ACC112 (cell line): Measurements from ENCODE around the gene AKAIN1.

Experiments
- H2AFZ ChIP-seq: fragments of 200-600 bp; sonication (generic); one replicate; pipeline ENCODE4 v1.6.0; 2017; ENCODE audit warnings: antibody characterized with exemption, low read length; ENCODE audit not compliant: unreplicated experiment
- H3K27ac ChIP-seq: fragments of 200-600 bp; sonication (generic); 2 replicates; pipeline ENCODE4 v1.5.1; 2014; ENCODE audit warnings: low read depth, mild to moderate bottlenecking, antibody characterized with exemption, low read length, moderate library complexity
- H3K27me3 ChIP-seq: fragments of 200-600 bp; sonication (generic); 2 replicates; pipeline ENCODE4 v1.6.1; 2014; ENCODE audit warnings: mild to moderate bottlenecking, antibody characterized with exemption, low read length, moderate library complexity, mixed read lengths; ENCODE audit not compliant: insufficient read depth
- H3K36me3 ChIP-seq: fragments of 200-600 bp; sonication (generic); 2 replicates; pipeline ENCODE4 v1.6.1; 2016; ENCODE audit warnings: mild to moderate bottlenecking, antibody characterized with exemption, low read length, moderate library complexity, mixed read lengths; ENCODE audit not compliant: insufficient read depth
- H3K4me1 ChIP-seq: fragments of 200-600 bp; sonication (generic); one replicate; pipeline ENCODE4 v1.6.1; 2016; ENCODE audit warnings: low read length, mixed read lengths; ENCODE audit not compliant: insufficient read depth, unreplicated experiment, control insufficient read depth
- H3K4me3 ChIP-seq: fragments of 200-600 bp; sonication (generic); 2 replicates; pipeline ENCODE4 v1.5.1; 2014; ENCODE audit warnings: mild to moderate bottlenecking, low read depth, low read length
- H3K79me2 ChIP-seq: fragments of 200-600 bp; sonication (generic); one replicate; pipeline ENCODE4 v1.6.0; 2016; ENCODE audit warnings: low read length; ENCODE audit not compliant: control insufficient read depth, unreplicated experiment, insufficient read depth

AKAIN1 gene

DNA sequence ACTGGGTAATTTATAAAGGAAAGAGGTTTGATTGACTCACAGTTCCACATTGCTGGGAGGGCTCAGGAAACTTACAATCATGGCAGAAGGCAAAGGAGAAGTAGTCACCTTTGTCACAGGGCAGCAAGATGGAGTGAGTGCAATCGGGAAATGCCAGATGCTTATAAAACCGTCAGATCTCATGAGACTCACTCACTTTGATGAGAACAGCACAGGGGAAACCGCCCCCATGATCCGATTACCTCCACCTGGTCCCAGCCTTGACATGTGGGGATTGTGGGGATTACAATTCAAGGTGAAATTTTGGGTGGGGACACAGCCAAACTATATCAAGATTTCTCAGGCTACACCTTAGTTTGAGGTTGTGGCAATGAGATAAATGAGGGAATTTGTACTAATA is 54.9 kb downstream of the AKAIN1 start:
- no peak overlapping the region for H3K27ac ChIP-seq
- no peaks in the 10 kb centered on the region for H3K79me2 ChIP-seq
- H3K4me1 ChIP-seq = no peaks in the 10 kb centered on the region
- no peaks in the 10 kb centered on the region for H3K27me3 ChIP-seq
- no peak overlapping the region for H3K4me3 ChIP-seq
- H2AFZ ChIP-seq = no peak overlapping the region
- no peaks in the 10 kb centered on the region for H3K36me3 ChIP-seq

DNA sequence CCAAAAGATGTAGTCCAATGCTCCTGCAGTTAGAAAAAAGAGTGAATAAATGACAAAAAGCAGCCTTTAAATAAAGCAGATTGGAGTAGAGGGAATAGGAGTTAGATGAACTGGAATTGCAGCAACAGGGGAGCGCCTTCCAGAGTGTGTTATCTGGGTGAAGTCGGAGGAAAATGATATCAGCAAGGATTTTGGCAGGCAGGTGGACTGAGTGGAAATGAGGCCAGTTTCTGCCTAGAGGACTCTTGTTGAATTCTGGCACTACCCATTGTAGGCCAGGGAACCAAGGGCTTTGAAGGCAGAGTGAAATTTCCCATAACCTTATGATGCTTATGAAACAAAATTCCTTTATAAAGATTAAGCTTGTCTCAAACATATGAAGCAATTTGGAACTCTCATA is 59.8 kb downstream of the AKAIN1 start:
- Histone ChIP-seq H3K79me2 (no peaks in the 10 kb centered on the region), H3K4me1 (no peaks in the 10 kb centered on the region), H3K27ac (no peak overlapping the region), H3K27me3 (no peaks in the 10 kb centered on the region), H3K4me3 (no peak overlapping the region), H2AFZ (no peak overlapping the region), H3K36me3 (no peaks in the 10 kb centered on the region)

GRCh38 chr18:5132987-5133386 is 64.1 kb downstream of the AKAIN1 start:
- H3K4me1 ChIP-seq = no peaks in the 10 kb centered on the region
- H2AFZ ChIP-seq = no peak overlapping the region
- no peaks in the 10 kb centered on the region for H3K36me3 ChIP-seq
- no peaks in the 10 kb centered on the region for H3K27me3 ChIP-seq
- H3K27ac ChIP-seq = no peak overlapping the region
- no peak overlapping the region for H3K4me3 ChIP-seq
- H3K79me2 ChIP-seq = no peaks in the 10 kb centered on the region

- Histone ChIP-seq H2AFZ (no peak overlapping the region), H3K4me3 (no peak overlapping the region), H3K79me2 (no peaks in the 10 kb centered on the region), H3K4me1 (no peaks in the 10 kb centered on the region), H3K36me3 (no peaks in the 10 kb centered on the region), H3K27me3 (no peaks in the 10 kb centered on the region), H3K27ac (no peak overlapping the region)
Measured at GRCh38 chr18:5122272-5122671, 74.8 kb downstream of the AKAIN1 start.

DNA sequence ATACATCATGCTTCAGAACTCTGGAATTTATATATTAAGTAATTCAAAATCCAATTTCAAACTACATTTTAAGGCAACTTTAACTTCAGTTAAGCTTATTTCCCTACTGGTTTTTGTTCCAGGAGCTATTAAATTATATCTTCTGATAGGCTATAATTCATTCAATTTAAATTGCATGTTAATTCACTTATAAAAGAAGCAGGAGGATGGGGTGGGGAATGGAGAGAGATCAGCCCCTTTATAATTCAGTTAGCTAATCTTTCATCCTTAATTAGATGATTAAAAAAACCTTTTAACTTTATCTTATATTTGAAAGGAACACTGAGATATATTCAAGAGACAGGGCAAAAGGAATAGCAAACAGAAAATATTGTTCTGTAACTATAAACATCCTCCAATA is 86.8 kb downstream of the AKAIN1 start:
- Histone ChIP-seq H3K36me3 (no peaks in the 10 kb centered on the region), H3K27ac (no peak overlapping the region), H3K4me3 (no peak overlapping the region), H3K79me2 (no peaks in the 10 kb centered on the region), H3K27me3 (no peaks in the 10 kb centered on the region), H3K4me1 (no peaks in the 10 kb centered on the region), H2AFZ (no peak overlapping the region)

GRCh38 chr18:5107988-5108387 is 89.1 kb downstream of the AKAIN1 start:
- no peaks in the 10 kb centered on the region for H3K4me1 ChIP-seq
- H3K36me3 ChIP-seq = no peaks in the 10 kb centered on the region
- no peaks in the 10 kb centered on the region for H3K79me2 ChIP-seq
- H3K27me3 ChIP-seq = no peaks in the 10 kb centered on the region
- no peak overlapping the region for H3K4me3 ChIP-seq
- H3K27ac ChIP-seq = no peak overlapping the region
- no peak overlapping the region for H2AFZ ChIP-seq

- Histone ChIP-seq H2AFZ (no peak overlapping the region), H3K79me2 (no peaks in the 10 kb centered on the region), H3K27me3 (no peaks in the 10 kb centered on the region), H3K27ac (no peak overlapping the region), H3K36me3 (no peaks in the 10 kb centered on the region), H3K4me1 (no peaks in the 10 kb centered on the region), H3K4me3 (no peak overlapping the region)
Measured at GRCh38 chr18:5106730-5107129, 90.3 kb downstream of the AKAIN1 start.

DNA sequence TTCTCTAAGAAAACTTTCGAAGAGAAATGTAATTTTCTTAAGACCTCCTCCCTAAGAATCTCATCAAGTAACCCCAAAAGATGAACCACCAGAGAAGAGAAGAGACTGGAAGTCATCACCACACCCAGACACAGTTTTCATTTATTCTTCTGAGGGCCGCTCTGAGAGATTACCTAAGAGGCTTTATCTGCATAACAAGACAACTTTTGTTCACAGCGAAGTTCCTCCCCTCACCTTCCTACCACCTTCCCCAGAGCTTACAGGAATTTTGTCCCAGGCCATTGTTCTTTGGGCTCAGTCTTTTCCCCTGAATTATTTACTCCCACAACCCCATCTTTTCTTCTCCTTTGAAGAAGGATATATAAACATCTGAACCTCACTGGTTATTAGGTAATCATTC is 92.8 kb downstream of the AKAIN1 start:
- Histone ChIP-seq H3K4me1 (no peaks in the 10 kb centered on the region), H3K36me3 (no peaks in the 10 kb centered on the region), H3K79me2 (no peaks in the 10 kb centered on the region), H3K27me3 (no peaks in the 10 kb centered on the region), H3K4me3 (no peak overlapping the region), H3K27ac (no peak overlapping the region), H2AFZ (no peak overlapping the region)

GRCh38 chr18:5103693-5104092 is 93.4 kb downstream of the AKAIN1 start:
- no peaks in the 10 kb centered on the region for H3K36me3 ChIP-seq
- no peaks in the 10 kb centered on the region for H3K79me2 ChIP-seq
- H3K27ac ChIP-seq = no peak overlapping the region
- no peak overlapping the region for H2AFZ ChIP-seq
- H3K4me3 ChIP-seq = no peak overlapping the region
- H3K27me3 ChIP-seq = no peaks in the 10 kb centered on the region
- no peaks in the 10 kb centered on the region for H3K4me1 ChIP-seq

GRCh38 chr18:5103286-5103685 is 93.8 kb downstream of the AKAIN1 start:
- Histone ChIP-seq H3K27me3 (no peaks in the 10 kb centered on the region), H3K36me3 (no peaks in the 10 kb centered on the region), H3K79me2 (no peaks in the 10 kb centered on the region), H2AFZ (no peak overlapping the region), H3K27ac (no peak overlapping the region), H3K4me1 (no peaks in the 10 kb centered on the region), H3K4me3 (no peak overlapping the region)

GRCh38 chr18:5097116-5097703 is 99.8 kb downstream of the AKAIN1 start:
- Histone ChIP-seq H2AFZ (no peak overlapping the region), H3K27me3 (no peaks in the 10 kb centered on the region), H3K4me3 (no peak overlapping the region), H3K27ac (no peak overlapping the region), H3K79me2 (no peaks in the 10 kb centered on the region), H3K36me3 (no peaks in the 10 kb centered on the region), H3K4me1 (no peaks in the 10 kb centered on the region)
